Measurements from ENCODE around the gene QARS1. TPM values are rescaled to one million over a fixed set of nuclear protein-coding genes. Genes with fewer than 3 reads are reported as not detected.

The QARS1 gene
- total RNA-seq: 316 and 341 TPM in 2 replicates

DNA sequence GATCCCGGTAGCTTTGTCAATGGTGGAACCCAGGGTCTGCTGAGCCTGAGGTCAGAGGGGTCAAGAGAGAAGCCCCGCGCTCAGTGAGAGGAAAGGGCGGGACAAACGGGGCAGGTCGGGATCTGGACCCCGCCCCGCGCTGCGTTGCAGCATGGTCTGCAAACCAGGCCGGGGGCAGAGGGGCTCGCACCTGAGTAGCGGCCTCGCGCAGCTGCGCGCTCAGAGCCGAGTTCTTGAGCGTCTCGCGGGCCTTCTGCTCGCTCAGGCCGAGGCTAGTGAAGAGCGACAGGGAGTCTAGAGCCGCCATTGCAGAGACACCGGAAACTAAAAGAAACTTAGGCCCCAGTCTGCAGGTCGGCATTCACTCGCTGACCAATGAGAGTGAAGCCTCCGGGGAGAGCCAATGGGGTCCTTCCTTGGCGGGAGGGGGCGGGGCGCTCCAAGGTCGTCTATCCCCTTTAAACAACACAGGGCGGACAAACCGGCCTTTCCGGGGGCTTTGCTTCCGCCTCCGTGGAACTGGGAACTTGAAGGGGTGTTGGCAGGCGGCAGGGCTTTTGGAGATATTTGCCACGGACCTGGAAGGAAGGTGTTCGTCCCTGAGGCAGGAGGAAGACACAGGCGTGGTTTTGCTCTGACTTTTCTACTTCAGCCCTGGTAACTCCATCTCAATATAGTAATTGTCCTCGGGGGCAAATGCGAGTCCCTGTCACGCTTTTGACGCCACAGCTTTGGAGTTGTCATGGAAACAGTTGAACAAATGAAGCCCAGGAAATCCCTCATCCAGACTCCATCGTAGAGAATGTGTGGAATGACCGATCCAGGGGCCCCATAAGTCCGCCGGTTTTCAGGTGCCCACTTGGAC, at the start of gene QARS1:
QARS1 (minus strand) TSS at position 331 of the 865 bp plus-strand sequence; CDS start at position 307, 24 bp downstream.

DNA sequence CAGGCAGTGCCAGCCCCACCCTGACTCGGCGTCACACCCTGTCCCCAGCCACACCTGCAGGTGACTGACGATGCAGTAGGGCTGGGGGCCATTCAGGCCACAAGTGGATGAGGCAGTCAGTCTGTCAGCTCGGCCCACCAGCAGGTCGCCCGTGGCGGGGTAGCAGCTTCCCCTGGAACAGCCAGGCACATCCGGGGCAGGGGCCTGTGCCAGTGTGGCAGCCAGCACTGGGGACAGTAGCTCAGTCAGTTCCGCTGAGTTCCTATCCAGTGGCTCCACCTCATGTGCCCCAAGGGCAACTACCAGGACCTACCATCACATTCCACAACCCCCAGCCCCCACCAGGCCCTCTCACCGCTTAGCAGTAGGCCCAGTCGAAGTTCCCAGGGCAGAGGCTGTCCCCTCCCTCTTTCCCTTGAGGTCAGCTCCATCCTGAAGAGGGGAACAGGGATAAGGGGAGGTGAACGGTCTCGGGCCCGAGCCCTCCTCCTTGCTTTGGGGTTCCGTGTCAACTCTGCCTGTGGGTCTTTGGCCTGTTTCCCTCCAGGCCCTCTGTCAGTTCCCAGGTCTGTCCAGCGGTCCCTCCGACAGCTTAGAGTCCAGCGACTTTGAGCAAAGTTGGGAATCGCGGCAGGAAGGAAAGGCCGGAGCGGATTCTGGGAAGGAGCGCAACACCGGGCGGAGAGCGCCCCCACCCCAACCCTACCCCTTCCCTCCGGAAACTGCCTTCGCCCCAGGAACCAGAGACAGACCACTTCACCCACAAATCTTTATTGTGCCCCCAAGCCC, 28.1 kb upstream of the QARS1 start, which contains the start of gene LAMB2:
LAMB2 (minus strand) TSS at position 614 of the 789 bp plus-strand sequence; CDS start at position 431, 183 bp downstream.

DNA sequence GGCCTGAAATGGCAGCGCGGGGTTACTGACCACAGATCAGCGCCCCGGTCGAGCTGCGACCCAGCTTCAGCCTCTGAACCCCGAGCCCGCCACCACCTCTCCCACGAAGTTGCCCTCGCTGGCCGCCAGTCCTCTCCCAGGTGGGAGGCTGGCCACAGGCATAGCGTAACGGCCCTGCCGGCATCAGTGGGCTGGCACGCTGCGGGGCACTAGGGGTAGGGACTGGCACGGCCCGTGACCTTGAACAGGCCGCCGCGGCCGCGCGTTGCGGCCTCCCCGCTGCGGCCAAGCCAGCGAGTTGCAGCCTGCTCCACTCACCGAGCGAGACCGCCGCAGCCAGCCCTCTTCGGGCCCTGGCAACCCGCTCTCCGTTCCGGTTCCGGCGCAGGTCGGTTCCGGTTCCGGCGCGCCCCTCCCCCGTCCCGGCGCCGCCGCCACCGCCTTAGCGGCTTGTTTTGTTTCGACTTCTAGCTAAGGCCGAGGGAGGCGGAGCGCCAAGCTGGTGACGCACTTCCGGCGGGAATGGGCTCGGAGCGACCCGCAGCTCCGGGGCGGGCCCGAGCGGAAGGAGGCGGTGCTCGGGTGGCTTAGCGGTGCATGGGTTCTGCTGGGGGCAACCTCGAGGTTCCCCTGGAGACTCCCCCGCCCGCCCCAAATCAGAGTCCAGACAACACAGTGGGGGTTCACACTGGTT, 16.0 kb upstream of the QARS1 start, which contains the start of gene USP19:
USP19 (minus strand) TSS at position 386 of the 694 bp plus-strand sequence. CDS start 1,678 bp downstream, outside the sequence.

DNA sequence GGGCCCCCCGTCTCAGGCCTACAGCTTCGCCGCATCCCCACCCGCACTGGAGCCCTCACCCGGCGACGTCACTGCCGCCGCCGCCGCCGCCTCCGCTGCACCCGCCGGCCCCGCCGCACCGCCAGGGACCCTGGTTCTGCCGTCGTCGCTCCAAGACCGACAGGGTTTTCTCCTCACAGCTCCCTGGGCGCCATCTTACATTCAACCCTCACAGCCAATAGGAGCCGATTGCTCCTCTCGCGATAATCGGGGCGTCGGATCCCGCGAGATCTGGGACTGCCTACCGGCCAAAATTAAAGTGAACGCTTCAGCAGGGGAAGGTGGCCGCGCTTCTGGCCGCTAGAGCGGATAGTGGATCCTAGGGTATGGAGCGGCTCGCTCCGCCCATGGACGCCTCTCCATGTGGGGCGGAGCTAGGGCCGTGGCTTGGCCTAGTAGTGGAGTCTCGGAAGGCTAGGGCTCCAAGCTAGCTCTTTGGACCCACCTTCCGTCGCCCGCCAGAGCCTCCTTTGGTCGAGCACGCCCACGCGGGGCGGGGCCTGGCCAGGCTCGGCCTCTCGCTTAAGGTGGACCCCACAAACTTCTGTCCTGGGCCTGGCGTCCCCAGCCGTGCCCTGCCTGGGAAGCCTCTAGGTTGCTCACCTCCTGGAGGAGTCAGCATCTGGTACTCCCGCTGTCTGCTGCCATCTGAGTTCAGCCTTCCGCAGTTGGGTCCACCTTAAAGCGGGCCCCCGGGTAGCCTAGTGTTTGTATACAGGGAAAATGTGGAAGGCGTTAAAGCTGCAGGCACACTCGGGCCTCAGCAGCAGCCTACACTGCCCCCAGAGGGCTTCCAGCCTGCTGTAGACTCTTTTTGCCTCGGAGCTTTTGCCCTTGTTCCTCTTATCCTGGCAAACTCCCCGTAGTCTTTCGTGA, 10.4 kb downstream of the QARS1 start, which contains the start of gene QRICH1:
QRICH1 (minus strand) TSS at position 219 of the 915 bp plus-strand sequence. CDS start 17,054 bp downstream, outside the sequence.

Other genes starting within 250 kb of the QARS1 start
- 8.9 and 12.7 TPM in 2 replicates for gene SLC25A20, start 205.9 kb downstream of the QARS1 start, total RNA-seq
- gene ARIH2, start 185.9 kb downstream of the QARS1 start, total RNA-seq: 52.2 and 85.2 TPM in 2 replicates
- 16.5 and 45.8 TPM in 2 replicates for gene P4HTM, start 114.5 kb downstream of the QARS1 start, total RNA-seq
- gene WDR6, start 97.4 kb downstream of the QARS1 start, total RNA-seq: 59.0 and 86.9 TPM in 2 replicates
- gene DALRD3, start 86.2 kb downstream of the QARS1 start, total RNA-seq: 34.3 and 64.6 TPM in 2 replicates
- gene NDUFAF3, start 82.6 kb downstream of the QARS1 start, total RNA-seq: 111 and 275 TPM in 2 replicates
- 248 and 350 TPM in 2 replicates for gene IMPDH2, start 75.4 kb downstream of the QARS1 start, total RNA-seq
- gene QRICH1, start 10.7 kb downstream of the QARS1 start, total RNA-seq: 63.8 and 100 TPM in 2 replicates
- gene USP19, start 16.1 kb upstream of the QARS1 start, total RNA-seq: 41.4 and 81.1 TPM in 2 replicates
- 246 and 364 TPM in 2 replicates for gene LAMB2, start 28.3 kb upstream of the QARS1 start, total RNA-seq
- 43.6 and 47.1 TPM in 2 replicates for gene CCDC71, start 61.6 kb upstream of the QARS1 start, total RNA-seq
- gene KLHDC8B, start 66.8 kb upstream of the QARS1 start, total RNA-seq: 15.4 and 42.7 TPM in 2 replicates
- gene C3orf62, start 172.5 kb upstream of the QARS1 start, total RNA-seq: 1.5 and 1.7 TPM in 2 replicates
- gene USP4, start 235.3 kb upstream of the QARS1 start, total RNA-seq: 15.2 and 17.6 TPM in 2 replicates

Data from epithelial cell of alveolus of lung (primary cell).